Middle frontal gyrus (tissue), 1 donor: Measurements from ENCODE around the gene PRKRIP1.
"Not testable (repeated sequence)": the region's sequence is repeated elsewhere in the genome, so short reads cannot be mapped to it uniquely, and the experiment has no call there.

Experiments
- DNase-seq: peaks from one replicate; pipeline ENCODE4 v3.0.0-alpha.2; 2015; ENCODE audit warnings: low spot score; ENCODE audit errors: extremely low spot score

The PRKRIP1 gene

GRCh38 chr7:102403563-102403962 lies 7.4 kb downstream of the PRKRIP1 start:
- DNase-seq, result no peak

DNA sequence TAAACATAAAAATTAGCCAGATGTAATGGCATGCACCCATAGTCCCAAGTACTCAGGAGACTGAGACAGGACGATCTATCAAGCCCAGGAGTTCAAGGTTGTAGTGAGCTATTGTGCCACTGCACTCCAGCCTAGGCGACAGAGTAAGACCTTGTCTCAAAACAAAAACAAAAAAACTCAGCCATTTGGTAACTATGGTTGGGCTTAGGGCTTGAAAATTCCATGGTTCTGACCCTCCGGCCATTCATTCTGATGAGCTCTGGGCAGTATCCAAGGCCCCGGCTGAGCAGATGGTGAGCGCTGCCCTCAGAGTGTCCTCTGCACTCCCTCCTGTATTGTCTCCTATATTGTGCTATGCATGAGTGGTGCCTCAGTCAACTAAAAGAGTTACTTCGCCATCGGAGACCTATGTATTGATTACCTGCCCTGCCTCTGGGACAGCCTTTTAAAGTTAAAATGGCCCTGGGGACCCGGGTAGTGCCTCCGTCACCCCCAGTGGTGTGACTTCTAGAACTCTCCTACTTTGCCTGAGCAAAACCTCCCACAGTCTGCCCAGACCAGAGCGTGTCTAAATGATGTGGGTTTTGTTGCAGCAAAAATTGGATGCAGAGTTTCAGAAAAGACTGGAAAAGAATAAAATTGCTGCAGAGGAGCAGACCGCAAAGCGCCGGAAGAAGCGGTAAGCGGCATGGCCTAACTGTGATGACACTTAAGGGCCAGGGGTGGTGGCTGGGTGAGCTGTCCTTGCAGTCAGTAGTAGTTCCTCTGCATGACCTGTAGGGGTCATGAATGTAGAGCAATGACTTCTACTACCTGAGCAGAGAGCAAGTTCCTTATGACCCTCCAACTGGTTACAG lies 8.1 kb downstream of the PRKRIP1 start:
- DNase-seq, result no peak

DNA sequence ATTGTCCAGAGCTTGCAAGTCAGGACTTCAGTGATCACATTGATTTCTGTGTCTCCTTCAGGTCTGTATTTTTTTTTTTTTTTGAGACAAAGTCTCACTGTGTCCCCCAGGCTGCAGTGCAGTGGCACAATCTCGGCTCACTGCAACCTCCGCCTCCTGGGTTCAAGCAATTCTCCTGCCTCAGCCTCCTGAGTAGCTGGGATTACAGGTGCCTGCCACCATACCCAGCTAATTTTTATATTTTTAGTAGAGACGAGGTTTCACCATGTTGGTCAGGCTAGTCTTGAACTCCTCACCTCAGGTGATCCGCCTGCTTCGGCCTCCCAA lies 8.7 kb downstream of the PRKRIP1 start:
- not testable (repeated sequence) for DNase-seq

- no peak for DNase-seq
These were observed 11.7 kb downstream of the PRKRIP1 start for GRCh38 chr7:102407910-102408309.

DNA sequence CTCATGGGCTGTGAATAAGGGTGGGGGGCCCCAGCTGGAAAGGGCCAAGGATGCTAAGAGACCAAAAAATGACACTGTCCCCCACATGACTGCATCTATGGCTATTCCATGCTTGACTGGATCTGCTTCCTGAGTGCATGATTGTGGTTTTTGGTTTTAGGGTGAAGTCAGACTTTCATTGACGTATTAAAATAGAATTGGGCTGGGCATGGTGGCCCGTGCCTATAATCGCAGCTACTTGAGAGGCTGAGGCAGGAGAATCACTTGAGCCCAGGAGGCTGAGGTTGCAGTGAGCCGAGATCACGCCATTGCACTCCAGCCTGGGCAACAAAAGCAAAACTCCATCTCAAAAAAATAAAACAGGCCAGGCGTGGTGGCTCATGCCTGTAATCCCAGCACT lies 12.4 kb downstream of the PRKRIP1 start:
- not testable (repeated sequence) for DNase-seq

- DNase-seq, result no peak
These were observed 13.2 kb downstream of the PRKRIP1 start for GRCh38 chr7:102409340-102409739.

DNA sequence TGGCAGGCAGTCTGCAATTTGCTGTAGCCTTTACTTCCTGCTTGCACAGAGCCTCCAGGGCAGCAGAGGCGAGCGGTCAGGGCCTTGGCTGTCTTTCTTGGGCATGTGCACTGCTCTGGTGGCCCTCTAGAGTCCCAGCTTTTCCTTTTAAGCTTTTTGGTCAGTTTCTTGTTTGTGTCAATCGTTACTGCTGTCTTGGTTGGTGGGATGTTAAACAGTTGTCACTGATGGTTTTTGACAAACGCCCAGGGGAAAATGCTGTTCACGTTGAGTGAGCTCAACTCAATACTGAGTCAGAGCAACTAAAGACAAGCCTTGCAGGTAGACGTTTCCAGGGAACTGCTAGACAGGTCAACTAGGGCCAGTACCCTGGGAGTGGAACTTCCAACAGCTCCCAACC lies 14.0 kb downstream of the PRKRIP1 start:
- no peak for DNase-seq

DNA sequence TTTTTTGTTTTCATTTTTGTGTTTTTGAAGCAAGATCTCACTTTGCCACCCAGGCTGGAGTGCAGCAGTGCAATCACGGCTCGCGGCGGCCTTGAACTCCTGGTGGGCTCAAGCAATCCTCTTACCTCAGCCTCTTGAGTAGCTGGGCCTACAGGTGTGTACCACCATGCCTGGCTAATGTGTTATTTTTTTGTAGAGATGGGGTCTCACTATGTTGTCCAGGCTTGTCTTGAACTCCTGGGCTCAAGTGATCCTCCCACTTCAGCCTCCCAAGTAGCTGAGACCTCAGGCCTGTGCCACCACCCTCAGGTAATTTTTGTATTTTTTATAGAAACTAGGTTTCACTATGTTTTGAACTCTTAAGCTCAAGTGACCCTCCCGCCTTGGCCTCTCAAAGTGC lies 14.8 kb downstream of the PRKRIP1 start:
- no peak for DNase-seq

DNA sequence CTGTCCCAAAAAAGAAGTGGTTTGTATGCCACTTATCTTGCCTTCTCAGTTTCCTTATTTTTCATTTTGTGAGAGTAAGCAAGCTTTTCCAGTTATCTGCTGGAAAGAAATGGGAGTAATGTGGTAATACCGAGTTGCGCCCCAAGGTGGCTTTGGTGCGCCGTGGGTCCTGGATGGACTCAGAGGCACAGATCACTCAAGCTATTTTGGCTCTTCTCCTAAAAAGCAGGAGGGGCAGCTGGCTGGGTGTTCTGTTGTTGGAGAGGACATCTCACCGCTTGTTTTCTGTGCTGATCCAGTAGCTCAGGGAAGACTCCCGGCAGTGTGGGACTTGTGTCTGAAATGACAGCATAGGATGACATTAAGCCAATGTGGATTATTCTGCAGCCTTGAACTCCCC lies 16.4 kb downstream of the PRKRIP1 start:
- DNase-seq, result no peak

DNA sequence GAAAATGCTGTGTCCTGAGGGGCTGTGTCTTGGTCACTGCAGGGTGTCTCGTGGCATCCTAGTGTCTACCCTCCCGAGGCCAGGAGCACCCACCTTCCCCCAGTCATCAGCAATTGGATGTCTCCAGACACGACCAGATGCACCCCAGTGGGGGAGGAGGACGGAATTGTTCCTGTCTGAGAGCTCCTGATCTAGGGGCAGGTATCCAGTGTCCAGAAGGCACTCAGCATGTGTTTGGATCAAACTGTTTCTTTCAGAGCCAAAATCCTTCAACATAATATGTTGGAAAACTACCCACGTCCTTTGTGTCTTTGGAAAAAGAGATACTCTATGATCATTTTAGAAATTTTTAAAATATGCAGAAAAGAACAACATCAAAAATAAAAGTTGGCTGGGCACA lies 16.9 kb downstream of the PRKRIP1 start:
- DNase-seq, result no peak

DNA sequence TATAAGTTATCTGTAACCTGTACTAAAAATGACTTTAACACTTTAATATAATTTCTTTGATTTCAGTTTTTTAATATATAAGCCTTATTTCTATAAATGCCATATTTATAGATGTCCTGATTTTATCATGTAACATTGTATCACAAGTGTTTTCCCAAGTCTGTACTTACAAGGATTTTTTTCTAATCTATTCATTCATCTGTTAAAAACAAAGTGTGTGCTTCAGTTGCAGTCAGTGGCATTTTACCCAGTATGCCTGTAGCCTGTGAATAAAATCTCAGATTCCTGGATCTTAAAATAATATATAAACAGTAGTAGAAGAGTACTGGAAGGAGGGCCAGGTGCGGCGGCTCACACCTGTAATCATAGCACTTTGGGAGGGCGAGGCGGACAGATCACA lies 17.4 kb downstream of the PRKRIP1 start:
- no peak for DNase-seq

GRCh38 chr7:102415685-102416225 lies 19.6 kb downstream of the PRKRIP1 start:
- no peak for DNase-seq

GRCh38 chr7:102416406-102416805 lies 20.2 kb downstream of the PRKRIP1 start:
- no peak for DNase-seq

DNA sequence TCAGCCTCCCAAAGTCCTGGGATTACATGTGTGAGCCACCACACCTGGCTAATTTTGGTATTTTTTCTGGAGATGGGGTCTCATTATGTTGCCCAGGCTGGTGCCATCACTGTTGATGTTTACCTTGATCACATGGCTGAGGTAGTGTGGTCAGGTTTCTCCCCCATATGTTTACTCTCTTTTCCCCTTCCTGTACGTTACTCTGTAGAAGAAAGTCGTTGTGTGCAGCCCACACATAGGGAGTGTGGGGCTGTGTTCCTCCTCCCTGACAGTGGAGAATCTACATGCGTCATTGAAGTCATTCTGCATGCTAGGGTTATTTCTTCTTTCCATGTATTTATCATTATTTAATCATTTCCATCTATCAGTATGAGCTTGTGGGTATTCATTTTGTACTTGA lies 20.9 kb downstream of the PRKRIP1 start:
- DNase-seq, result no peak

DNA sequence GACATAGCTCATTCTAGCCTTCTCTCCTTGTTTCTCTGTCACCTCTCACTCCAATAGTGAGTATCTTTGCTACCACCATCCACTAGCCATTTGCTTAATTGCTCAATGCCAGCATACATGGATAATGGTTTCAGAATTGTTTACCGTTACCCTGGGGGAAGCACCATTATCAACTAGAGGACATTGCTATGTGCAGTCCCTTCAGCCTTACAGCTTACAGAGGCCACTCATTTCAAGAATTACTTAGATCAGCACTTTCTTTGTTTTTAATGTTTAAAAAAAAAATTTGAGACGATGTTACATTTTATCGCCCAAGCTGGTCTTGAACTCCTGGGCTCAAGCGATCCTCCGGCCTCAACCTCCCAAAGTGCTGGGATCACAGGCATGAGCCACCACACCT lies 22.4 kb downstream of the PRKRIP1 start:
- DNase-seq, result no peak

DNA sequence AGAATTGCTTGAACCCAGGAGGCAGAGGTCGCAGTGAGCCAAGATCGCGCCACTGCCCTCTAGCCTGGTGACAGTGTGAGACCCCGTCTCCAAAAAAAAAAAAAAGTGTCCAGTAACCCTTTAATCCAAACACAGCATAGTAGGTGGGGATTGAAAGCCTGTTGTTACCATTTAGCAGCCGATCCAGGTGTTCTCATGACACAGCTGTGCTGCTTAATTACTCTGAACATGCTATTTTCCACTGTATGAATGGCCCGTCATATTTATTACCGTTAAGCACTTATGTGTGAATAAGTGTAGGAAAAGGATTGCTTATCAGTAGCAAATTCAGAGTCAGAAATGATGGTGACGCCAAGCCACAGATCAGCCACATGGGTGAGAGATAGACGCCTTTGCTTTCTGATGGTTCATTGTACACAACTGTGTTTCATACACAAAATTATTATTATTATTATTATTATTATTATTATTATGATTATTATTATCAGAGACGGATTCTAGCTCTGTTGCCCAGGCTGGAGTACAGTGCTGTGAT lies 25.6 kb downstream of the PRKRIP1 start:
- DNase-seq, result no peak

DNA sequence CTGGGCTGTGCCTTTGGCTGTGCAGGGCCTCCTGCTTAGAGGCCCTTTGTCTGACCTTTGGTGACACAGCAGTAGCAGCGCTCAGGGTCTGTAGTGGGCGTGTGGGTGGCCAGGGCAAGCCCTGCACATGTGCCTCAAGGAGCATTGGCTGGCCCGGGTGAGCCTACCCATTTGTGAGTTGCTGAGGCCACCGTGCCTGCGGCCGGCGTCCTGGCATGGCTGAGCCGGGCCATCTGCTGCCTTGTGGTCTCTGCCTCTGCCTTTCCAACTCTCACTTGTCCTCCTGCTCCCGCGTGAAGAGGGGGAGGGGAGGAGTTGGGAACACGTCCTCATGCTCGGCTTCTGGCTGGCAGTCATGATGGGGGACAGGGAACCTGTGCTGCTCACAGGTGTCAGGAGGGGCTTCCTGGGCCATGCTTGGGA lies 28.0 kb downstream of the PRKRIP1 start:
- DNase-seq, result no peak

GRCh38 chr7:102424787-102425218 lies 28.6 kb downstream of the PRKRIP1 start:
- no peak for DNase-seq

- DNase-seq, result no peak
These were observed 29.6 kb downstream of the PRKRIP1 start for GRCh38 chr7:102425639-102426267.

GRCh38 chr7:102426268-102427018 lies 30.3 kb downstream of the PRKRIP1 start:
- DNase-seq, result no peak

DNA sequence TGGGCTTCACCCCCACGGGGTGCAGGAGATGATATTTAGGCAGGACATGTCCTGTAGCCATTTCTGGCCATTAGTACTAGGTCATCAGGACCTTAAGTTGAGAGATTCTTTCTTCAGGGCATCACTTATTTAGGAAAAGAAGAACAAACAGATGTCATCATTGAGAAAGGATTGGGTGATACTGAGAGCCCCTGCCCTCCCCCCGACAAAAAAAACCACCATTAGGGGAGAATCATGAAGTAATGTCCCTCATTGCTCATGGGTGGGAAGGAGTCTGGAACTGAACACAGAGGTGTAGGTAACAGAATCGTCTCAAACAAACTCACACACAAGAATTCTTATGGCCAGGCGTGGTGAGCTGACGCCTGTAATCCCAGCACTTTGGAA lies 30.8 kb downstream of the PRKRIP1 start:
- no peak for DNase-seq
